ENCODE measurements around the gene GPX4. TPM values are rescaled to one million over a fixed set of nuclear protein-coding genes. Genes with fewer than 3 reads are reported as not detected.

GPX4 gene
- total and polyA plus RNA-seq, 9 of the 15 experiments (the other 6 are each of a cell fraction or from before 2014, with no cell fraction given): 61.4 to 661 (median 349) TPM

DNA sequence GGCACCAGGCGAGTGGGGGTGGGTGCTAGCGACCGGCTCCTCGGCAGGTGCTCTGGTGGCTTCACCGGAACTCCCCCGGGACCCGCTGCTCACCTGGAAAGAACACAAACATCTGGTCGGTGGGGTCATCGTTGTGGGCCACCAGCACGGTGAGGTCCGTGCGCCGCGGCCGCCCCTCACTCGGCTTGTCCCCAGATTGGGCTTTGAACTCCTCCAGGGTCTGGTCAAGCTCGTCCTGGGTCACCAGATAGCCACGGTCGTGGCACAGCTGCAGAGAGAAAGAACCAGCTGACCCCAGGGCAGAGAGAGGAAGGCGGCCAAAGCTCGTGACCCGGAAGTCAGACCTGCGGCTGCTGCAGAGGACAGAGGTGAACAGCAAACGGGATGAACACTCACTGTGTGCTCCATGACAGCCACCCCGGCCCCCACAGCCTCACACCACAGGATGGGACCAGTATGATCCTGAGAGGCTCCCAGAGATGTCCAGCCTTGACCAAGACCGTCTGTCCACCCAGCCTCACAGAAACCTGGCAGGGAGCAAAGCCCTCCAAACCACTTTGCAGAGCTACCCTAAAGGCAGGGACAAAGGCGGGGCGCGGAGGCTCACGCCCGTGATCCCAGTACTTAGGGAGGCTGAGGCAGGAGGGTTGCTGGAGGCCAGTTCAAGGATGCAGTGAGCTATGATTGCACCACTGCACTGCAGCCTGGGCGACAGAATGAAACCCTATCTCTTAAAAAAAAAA lies 9.8 kb upstream of the GPX4 start:
- no peak for DNase-seq (ENCODE audit: extremely low read depth in 1 of 4, low spot score in 3 of 4)
- H3K79me2 ChIP-seq (ENCODE audit: control insufficient read depth, insufficient read depth, low read length): peaks cover 42% of the 10 kb centered on the region
- no TSS peak for BruUV-seq (replicated peaks)
- H3K9me3 ChIP-seq (replicated peaks; ENCODE audit: control insufficient read depth, insufficient read depth, low read depth, low read length): peaks cover under 1% of the 10 kb centered on the region; the same call in 1 of the 2 replicates
- peak overlapping the region; percentile 65; the same call in 2 of the 3 replicates for H3K27ac ChIP-seq (ENCODE audit: extremely low read depth, low read depth, low read length)
- 51% methylated on average over 28 of the region's 32 CpGs for WGBS (ENCODE audit: insufficient coverage, low coverage, missing lambda C conversion rate)
- no peak for FAIRE-seq
- H2AFZ ChIP-seq (ENCODE audit: low read depth, low read length): no peak overlapping the region
- H3K36me3 ChIP-seq (ENCODE audit: control insufficient read depth, insufficient read depth, low read length): peaks cover 43% of the 10 kb centered on the region
- no peaks in the 10 kb centered on the region for H3K9me1 ChIP-seq (ENCODE audit: control insufficient read depth, insufficient read depth, low read length)
- peak overlapping the region; percentile 78 for H3K4me3 ChIP-seq
- H4K20me1 ChIP-seq (replicated peaks; ENCODE audit: control insufficient read depth, insufficient read depth, low read length): peaks cover 11% of the 10 kb centered on the region; the same call in 1 of the 2 replicates
- CTCF ChIA-PET (ENCODE audit: low intra/inter-chr PET ratio): no interaction called here
- peak overlapping the region; percentile 87 to 100 for H3K9ac ChIP-seq (ENCODE audit: insufficient read depth in 1 of 2, low read depth in 2 of 2, low read length in 2 of 2)
- ATAC-seq: no peak
- TF ChIP-seq CEBPB (tag; IDR thresholded peaks at IDR 0.05): 0 out of 2 replicates have a peak, but pooled peaks have one; percentile 13
- no peak for TF ChIP-seq SRSF1 (IDR thresholded peaks at IDR 0.05; ENCODE audit: low read depth, low read length)
- H3K4me1 ChIP-seq (replicated peaks in 1 of 2; ENCODE audit: control insufficient read depth in 2 of 2, insufficient read depth in 2 of 2, low read length in 2 of 2): peaks cover 19 to 65% of the 10 kb centered on the region in 2 experiments; a peak in 4 of 5 replicates
- in situ Hi-C loops (cut with MboI): no loop called here
- no peaks in the 10 kb centered on the region for H3K27me3 ChIP-seq (ENCODE audit: control insufficient read depth in 2 of 2, insufficient read depth in 2 of 2, low read length in 2 of 2)
- POLR2A ChIA-PET: interaction anchor here (0.9 to 6.2 kb wide), 4 partner anchors 10 to 17 kb away, joined by 3 to 45 read pairs (median 5); partner anchors contain the start of gene GPX4
- intact Hi-C loops (cut with micrococcal nuclease): no loop called here
- peak overlapping the region; percentile 88 for H3K4me2 ChIP-seq (ENCODE audit: insufficient read depth, low read length)

DNA sequence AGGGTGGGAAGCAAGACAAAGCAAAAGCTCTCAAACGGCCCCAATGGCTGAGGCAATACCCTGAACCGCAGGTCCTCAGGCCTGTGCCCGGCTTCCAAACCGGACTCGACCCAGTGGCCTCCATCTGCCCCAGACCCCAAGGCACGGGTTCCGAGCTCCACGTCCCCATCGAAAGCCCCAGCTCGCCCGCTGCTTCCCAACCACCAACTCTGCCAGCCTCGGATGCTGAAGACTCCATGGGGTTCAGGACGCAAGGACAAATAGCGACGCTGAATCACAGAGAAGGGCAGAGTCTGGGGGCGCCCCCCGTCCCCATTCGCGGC lies 9.2 kb upstream of the GPX4 start:
- H3K4me3 ChIP-seq: peak overlapping the region; percentile 78
- ATAC-seq: no peak
- DNase-seq (ENCODE audit: extremely low read depth in 1 of 4, low spot score in 3 of 4): no peak
- no peak for FAIRE-seq
- H3K9ac ChIP-seq (ENCODE audit: insufficient read depth in 1 of 2, low read depth in 2 of 2, low read length in 2 of 2): peak overlapping the region; percentile 87 to 100
- H4K20me1 ChIP-seq (replicated peaks; ENCODE audit: control insufficient read depth, insufficient read depth, low read length): peaks cover 11% of the 10 kb centered on the region; the same call in 1 of the 2 replicates
- TF ChIP-seq ZFPM2 (CRISPR knock-in tag; IDR thresholded peaks at IDR 0.05) (no peak), SIN3A (IDR thresholded peaks at IDR 0.05; ENCODE audit: borderline replicate concordance in 2 of 2, control insufficient read depth in 1 of 2, low read depth in 2 of 2, low read length in 2 of 2) (peak in 1 of 2 experiments; percentile 47; a peak in 1 of 4 replicates), KAT7 (CRISPR knock-in tag; IDR thresholded peaks at IDR 0.05; ENCODE audit: borderline replicate concordance) (peak; percentile 51; the same call in 1 of the 2 replicates)
- TF ChIP-seq, protein P1, sequence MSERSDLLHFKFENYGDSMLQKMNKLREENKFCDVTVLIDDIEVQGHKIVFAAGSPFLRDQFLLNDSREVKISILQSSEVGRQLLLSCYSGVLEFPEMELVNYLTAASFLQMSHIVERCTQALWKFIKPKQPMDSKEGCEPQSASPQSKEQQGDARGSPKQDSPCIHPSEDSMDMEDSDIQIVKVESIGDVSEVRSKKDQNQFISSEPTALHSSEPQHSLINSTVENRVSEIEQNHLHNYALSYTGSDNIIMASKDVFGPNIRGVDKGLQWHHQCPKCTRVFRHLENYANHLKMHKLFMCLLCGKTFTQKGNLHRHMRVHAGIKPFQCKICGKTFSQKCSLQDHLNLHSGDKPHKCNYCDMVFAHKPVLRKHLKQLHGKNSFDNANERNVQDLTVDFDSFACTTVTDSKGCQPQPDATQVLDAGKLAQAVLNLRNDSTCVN (CRISPR knock-in tag; IDR thresholded peaks at IDR 0.05): no peak
- TF ChIP-seq, protein P2, sequence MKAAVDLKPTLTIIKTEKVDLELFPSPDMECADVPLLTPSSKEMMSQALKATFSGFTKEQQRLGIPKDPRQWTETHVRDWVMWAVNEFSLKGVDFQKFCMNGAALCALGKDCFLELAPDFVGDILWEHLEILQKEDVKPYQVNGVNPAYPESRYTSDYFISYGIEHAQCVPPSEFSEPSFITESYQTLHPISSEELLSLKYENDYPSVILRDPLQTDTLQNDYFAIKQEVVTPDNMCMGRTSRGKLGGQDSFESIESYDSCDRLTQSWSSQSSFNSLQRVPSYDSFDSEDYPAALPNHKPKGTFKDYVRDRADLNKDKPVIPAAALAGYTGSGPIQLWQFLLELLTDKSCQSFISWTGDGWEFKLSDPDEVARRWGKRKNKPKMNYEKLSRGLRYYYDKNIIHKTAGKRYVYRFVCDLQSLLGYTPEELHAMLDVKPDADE (conservative IDR thresholded peaks at IDR 0.05; ENCODE audit: control insufficient read depth, low read depth, low read length): peak; percentile 22; the same call in 1 of the 2 replicates
- TF ChIP-seq, protein P3, sequence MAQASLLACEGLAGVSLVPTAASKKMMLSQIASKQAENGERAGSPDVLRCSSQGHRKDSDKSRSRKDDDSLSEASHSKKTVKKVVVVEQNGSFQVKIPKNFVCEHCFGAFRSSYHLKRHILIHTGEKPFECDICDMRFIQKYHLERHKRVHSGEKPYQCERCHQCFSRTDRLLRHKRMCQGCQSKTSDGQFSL (CRISPR knock-in tag; IDR thresholded peaks at IDR 0.05): 0 out of 2 replicates have a peak, but pooled peaks have one; percentile 29
- TF ChIP-seq, protein P3 (tag; IDR thresholded peaks at IDR 0.05): no peak
- TF ChIP-seq, protein P4, sequence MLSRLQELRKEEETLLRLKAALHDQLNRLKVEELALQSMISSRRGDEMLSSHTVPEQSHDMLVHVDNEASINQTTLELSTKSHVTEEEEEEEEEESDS (CRISPR knock-in tag; IDR thresholded peaks at IDR 0.05): no peak
- peaks cover 42% of the 10 kb centered on the region for H3K79me2 ChIP-seq (ENCODE audit: control insufficient read depth, insufficient read depth, low read length)
- WGBS (ENCODE audit: insufficient coverage, low coverage, missing lambda C conversion rate): 2% methylated on average over 13 of the region's 19 CpGs
- peak overlapping the region; percentile 88 for H3K4me2 ChIP-seq (ENCODE audit: insufficient read depth, low read length)
- H2AFZ ChIP-seq (ENCODE audit: low read depth, low read length): no peak overlapping the region
- POLR2A ChIA-PET: interaction anchor here (6.2 kb wide), 1 partner anchor 10 kb away, joined by 45 read pairs; no protein-coding TSS in a partner anchor
- no peaks in the 10 kb centered on the region for H3K9me1 ChIP-seq (ENCODE audit: control insufficient read depth, insufficient read depth, low read length)
- H3K27ac ChIP-seq (ENCODE audit: extremely low read depth, low read depth, low read length): peak overlapping the region; percentile 65
- in situ Hi-C loops (cut with MboI): no loop called here
- H3K36me3 ChIP-seq (ENCODE audit: control insufficient read depth, insufficient read depth, low read length): peaks cover 37% of the 10 kb centered on the region
- peaks cover 24 to 62% of the 10 kb centered on the region in 2 experiments; a peak in 4 of 5 replicates for H3K4me1 ChIP-seq (replicated peaks in 1 of 2; ENCODE audit: control insufficient read depth in 2 of 2, insufficient read depth in 2 of 2, low read length in 2 of 2)
- CTCF ChIA-PET (ENCODE audit: low intra/inter-chr PET ratio): no interaction called here
- no peaks in the 10 kb centered on the region for H3K27me3 ChIP-seq (ENCODE audit: control insufficient read depth in 2 of 2, insufficient read depth in 2 of 2, low read length in 2 of 2)
- BruUV-seq (replicated peaks): no TSS peak
- H3K9me3 ChIP-seq (replicated peaks; ENCODE audit: control insufficient read depth, insufficient read depth, low read depth, low read length): peaks cover 3% of the 10 kb centered on the region
- intact Hi-C loops (cut with micrococcal nuclease): no loop called here
